Endometrial microvascular endothelial cells (primary cell): ENCODE measurements around the gene ASF1B. TPM values are rescaled to one million over a fixed set of nuclear protein-coding genes. Genes with fewer than 3 reads are reported as not detected.

ENCODE experiments used
- in situ Hi-C: cut with HindIII; loops from 2 replicates; pipeline ENCODE4 v1.10.0; 2017; ENCODE audit warnings: low sequenced_read_pairs, low pct_unique_long_range_greater_than_20kb; ENCODE audit errors: inconsistent ontology term
- total RNA-seq: library from RNA; depleted of rRNA; stranded (reverse); fragments of >200 nt; gene quantifications from one replicate; pipeline ENCODE4 v1.2.3, GENCODE V29; 2015; ENCODE audit errors: inconsistent ontology term

The ASF1B gene
- total RNA-seq, 1 donor from 2014 or later, result 46.6 TPM

GRCh38 chr19:14093117-14093823 is 43.1 kb downstream of the ASF1B start:
- in situ Hi-C loops, result loop anchor here (25.0 kb wide), 1 partner anchor 206 kb away; the partner anchor contains the start of gene NANOS3

DNA sequence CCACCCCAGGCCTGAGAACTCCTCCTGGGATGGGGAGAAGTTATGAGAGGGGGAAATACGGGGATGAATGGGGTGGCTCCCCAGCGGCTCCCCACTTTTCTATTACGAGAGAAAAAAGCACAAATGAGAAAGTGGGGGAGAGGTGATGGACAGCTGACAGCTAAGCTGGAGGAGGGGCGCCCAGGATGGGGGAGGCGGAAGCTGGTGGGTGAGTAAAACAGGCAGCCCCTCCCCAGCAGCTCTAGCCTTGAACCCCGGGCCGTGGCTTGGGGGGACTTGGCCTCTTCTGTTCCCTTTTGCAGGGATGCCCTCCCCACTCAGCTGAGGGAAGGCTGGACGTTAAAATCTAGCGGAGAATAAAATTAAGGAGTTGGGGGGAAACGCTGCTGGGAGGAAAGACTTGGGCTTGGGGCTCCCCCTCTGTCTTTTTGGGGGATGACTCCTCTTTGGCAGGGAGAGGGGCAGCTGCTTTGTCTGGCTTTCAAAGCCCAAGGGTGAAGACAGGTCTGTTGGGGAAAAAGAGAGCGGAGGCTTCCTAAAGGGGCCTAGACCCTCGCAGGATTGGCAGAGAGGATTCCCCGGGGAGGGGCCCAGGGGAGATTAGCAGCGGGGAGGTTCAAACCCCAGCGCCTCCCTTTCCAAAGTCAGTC is 44.5 kb downstream of the ASF1B start:
- in situ Hi-C loops, result loop anchor here (25.0 kb wide), 1 partner anchor 205 kb away; the partner anchor contains the start of gene NANOS3

DNA sequence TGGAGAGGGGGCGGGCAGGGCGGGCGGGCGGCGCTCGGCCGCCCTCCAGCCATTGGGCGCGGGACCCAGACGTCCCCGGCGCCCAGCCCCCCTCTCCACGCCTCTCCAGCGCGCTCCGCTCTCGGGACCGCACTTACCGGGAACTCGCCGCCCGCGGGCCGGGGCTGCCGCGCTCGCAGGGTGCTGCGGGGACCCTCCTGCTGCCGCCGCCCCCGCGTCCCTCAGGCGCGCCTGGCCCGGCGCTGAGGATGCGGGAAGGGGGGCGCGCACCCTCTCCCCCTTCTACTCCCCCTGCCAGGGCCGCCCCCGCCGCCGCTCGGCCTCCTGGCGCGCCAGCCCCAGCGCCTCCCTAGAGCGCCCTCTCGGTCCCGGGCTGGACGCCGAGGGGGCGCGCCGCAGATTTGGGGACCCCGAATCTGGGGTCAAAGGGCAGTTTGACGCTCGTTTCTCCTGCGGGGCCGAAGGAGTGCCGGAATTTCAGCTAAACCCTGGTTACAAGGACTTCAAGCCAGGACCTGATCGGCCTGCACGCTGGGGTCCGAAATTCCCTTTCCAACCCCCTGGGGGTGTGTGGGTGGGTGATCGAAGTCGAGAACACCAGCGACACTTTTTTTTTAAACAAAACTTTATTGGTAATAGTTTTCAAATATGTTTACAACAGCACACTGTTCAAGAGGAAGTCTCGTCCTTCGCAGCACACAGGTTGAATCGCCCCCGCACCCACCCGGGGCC is 45.1 kb downstream of the ASF1B start:
- in situ Hi-C loops, result loop anchor here (25.0 kb wide), 1 partner anchor 204 kb away; the partner anchor contains the start of gene NANOS3

DNA sequence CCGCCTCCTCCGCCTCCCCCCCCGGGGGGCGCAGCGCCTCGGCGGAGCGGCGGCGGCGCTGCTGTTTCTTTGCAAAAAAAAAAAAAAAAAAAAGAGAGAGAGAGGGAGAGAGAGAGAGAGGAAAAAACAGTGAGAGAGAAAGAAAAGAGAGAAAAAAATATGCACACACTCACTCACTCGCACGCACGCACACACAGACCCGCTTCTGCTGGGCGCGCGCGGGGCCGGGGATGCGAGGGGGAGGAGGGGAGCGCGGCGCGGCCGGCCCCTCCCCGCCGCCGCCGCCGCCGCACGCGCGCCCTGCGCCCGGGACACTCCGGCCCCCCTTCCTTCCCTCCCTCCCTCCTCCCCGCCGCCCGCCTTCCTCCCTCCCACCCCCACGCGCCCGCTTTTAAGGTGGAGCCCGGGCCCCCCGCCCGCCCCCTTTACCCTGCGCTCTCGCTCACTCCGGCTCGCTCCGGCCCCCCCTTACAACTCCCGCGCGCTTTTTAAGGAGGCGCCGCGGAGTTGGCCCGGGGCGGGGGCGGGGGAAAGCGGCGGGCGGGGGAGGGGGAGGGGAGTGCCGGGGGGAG is 45.8 kb downstream of the ASF1B start, which contains the start of gene SAMD1:
SAMD1 (minus strand) TSS at position 243 of the 572 bp plus-strand sequence.
- in situ Hi-C loops, result loop anchor here (25.0 kb wide), 1 partner anchor 203 kb away; the partner anchor contains the start of gene NANOS3

DNA sequence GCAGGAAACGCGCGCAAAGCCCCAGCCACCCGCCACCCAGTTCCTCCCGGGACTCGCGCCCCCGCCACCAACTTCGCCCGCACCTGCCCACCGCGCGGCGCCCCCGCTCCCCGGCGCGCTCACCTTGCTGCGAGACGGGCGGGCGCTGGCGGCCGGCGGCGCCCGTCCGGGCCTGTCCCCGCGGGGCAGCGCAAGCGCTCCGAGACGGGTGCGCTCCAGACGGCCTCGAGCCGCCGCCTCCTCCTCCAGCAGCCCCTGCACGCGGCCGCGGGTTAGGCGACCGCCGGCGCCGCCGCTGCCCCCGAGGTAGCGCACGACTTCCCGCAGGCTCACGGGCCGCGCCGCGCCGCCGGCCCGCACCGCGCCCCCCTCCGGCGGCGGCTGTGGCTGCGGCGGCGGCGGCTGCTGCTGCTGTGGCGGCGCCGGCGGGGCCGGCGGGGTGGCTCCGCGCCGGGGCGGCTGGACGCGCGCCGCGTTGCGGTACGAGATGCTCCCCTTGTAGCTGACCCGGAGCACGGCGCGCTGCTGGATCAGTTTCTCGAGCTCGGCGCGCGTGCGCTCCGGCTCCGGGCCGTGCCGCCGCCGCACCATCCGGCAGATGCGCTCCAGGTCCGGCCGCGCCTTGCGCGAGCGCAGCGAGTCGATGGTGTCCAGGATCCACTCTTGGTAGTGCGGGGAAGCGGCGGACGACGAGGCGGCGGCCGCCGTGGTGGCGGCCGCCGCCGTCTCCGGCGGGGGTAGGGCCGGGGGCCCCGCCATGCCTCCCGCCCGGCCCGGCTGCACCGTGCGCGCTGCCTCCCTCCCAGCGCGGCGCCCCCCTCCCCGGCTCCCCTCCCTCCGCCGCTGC is 46.5 kb downstream of the ASF1B start:
- in situ Hi-C loops, result loop anchor here (25.0 kb wide), 1 partner anchor 203 kb away; the partner anchor contains the start of gene NANOS3

- in situ Hi-C loops, result loop anchor here (25.0 kb wide), 1 partner anchor 202 kb away; the partner anchor contains the start of gene NANOS3
Observed at GRCh38 chr19:14089412-14089661, 47.1 kb downstream of the ASF1B start.

GRCh38 chr19:14088634-14089411 is 47.6 kb downstream of the ASF1B start:
- in situ Hi-C loops, result loop anchor here (25.0 kb wide), 1 partner anchor 202 kb away; the partner anchor contains the start of gene NANOS3

DNA sequence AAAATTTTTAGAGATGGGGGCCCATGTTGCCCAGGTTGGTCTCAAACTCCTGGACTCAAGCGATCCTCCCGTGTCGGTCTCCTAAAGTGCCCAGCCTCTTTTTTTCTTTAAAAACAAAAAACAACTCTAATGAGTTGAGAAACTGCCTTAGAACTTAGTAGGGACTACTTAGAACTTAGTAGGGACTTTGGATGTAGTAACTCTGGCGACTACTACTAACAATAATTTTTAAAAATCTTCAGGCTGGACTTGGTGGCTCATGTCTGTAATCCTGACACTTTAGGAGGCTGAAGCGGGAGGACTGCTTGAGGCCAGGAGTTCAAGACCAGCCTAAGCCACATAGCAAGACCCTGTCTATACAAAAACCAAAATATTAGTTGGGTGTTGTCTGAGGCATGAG is 50.3 kb downstream of the ASF1B start:
- in situ Hi-C loops, result loop anchor here (25.0 kb wide), 1 partner anchor 199 kb away; the partner anchor contains the start of gene NANOS3

- in situ Hi-C loops, result loop anchor here (25.0 kb wide), 1 partner anchor 198 kb away; the partner anchor contains the start of gene NANOS3
Observed at GRCh38 chr19:14085309-14085995, 50.9 kb downstream of the ASF1B start, which contains the start of gene C19orf67. C19orf67 (minus strand) TSS chr19:14085783; CDS start chr19:14085627, 156 bp downstream.

- in situ Hi-C loops, result loop anchor here (25.0 kb wide), 1 partner anchor 195 kb away; the partner anchor contains the start of gene NANOS3
Observed at GRCh38 chr19:14082675-14082960, 53.8 kb downstream of the ASF1B start.

DNA sequence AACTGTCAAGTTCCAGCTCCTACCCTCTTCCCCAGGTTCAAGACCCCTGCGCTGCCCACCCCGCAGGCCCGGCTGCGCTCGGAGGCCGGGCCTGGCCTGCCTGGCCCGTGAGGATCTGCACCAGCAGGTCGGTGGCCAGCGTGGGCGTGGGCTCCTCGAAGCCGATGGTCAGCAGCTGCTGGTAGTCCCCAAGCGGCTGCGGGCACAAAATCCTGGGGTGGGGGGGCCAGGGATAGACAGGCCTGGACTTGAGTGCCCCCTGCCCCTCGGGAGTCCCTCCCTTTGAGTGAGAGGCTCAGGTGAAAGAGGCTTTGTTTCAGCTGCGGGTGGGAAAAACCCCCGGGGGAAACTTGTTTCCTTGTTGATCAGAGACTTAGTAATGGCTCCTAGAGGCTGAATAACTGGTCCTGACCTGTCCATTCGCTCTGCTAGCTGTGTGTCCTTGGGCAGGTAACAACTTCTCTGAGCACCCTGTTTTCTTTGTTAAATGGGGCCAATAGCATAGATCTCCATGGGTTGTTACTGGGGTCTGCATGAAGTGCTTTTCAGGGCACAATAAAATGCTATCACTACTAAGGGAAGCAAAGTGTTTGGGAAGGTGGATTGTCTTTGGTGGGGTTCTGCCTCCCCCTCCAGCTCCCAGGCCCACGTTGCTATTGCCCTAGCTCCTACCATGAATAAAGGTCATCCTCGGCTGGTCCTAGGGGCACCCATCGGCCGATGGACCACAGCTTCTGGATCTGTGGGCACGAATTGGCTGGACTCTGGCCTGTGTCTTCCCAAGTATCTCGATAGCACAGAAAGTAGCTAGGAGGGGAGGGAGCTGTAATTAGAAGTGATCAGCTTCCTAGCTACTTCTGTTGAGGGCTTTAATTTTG is 54.4 kb downstream of the ASF1B start:
- in situ Hi-C loops, result loop anchor here (25.0 kb wide), 1 partner anchor 195 kb away; the partner anchor contains the start of gene NANOS3

GRCh38 chr19:14080887-14081796 is 55.2 kb downstream of the ASF1B start:
- in situ Hi-C loops, result loop anchor here (25.0 kb wide), 1 partner anchor 194 kb away; the partner anchor contains the start of gene NANOS3

DNA sequence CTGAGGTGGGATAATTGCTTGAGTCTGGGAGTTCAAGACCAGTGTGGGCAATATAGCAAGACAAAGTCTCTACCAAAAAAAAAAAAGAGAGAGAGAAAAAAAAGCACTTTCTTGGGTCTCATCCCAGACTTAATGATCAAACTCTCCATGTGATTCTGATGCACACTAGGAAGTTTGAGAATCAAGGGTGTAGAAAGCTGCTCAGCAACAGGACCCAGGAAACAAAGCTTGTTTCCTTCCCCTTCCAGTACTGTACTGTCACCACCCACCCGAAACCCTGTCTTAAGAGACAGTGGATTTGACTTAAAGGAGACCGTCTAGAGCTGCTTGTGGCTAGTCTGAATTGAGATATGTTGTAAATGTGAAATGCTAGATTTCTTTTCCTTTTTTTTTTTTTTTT is 58.0 kb downstream of the ASF1B start:
- in situ Hi-C loops, result loop anchor here (25.0 kb wide), 1 partner anchor 191 kb away; the partner anchor contains the start of gene NANOS3

GRCh38 chr19:14073925-14074838 is 62.2 kb downstream of the ASF1B start:
- in situ Hi-C loops, result no loop called here
